ENCODE measurements around the gene CARMIL3.

CARMIL3 gene

DNA sequence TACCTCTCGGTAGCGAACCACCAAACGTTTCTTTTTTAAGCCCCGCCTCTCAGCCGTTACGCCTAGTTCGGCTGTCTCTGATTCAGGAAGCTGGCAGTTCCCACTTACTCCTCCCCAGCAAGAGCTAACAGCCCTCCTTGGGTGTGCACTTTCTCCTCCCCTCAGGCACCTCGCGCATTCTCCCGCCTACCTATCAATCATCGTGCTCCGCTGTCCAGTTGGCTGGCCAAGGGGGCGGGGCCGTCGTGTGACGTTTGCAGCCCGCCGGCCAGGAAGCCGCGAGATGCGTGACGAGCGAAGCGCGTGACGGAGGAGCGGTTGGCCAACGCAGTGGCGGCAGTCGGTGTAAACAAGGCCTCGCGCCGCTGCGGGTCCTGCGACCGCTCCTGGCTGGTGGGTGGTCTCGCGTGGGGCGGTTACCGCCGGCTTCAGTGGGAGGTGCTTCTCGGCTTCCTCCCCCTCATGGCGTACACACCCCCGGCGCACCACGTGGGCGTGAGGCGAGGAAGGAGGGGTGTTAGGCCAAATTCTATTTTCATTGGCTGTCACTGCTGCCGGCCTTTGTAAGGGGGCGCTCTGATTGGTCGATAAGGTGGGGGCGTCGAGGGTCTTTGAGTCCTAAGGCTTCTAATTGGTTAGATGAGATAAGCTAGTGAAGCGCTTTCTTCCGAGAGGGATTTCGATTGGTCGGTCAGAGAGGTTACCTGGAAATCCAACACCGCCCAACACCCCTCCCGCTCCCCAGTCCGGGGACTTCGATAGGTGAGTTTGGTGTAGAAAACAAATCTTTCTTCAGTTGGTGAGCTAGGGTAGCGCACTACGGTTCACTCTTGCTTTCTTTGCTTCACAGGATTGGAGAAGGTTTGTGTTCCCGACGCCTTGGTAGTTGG lies 63.0 kb downstream of the CARMIL3 start, which contains the start of the genes DCAF11 and NRL:
Gene DCAF11 (plus strand): TSS at position 246 of the 890 bp plus-strand sequence. CDS start 818 bp downstream, outside the sequence.
Gene NRL (minus strand): TSS at position 418 of the 890 bp plus-strand sequence. CDS start 32,101 bp downstream, outside the sequence.
- Histone ChIP-seq H3K4me3 (ENCODE audit: low read length) (peak within 1 kb of the TSS; percentile 91), H3K79me2 (ENCODE audit: low read length) (peaks cover 12% of the 10 kb centered on the region; the same call in 1 of the 2 replicates), H3K36me3 (replicated peaks; ENCODE audit: low read depth, low read length) (peaks cover 22% of the 10 kb centered on the region), H3K27ac (ENCODE audit: low read length) (peak within 1 kb of the TSS; percentile 95), H3K9ac (ENCODE audit: low read length) (peak within 1 kb of the TSS; percentile 96), H3K27me3 (ENCODE audit: low read depth, low read length) (no peaks in the 10 kb centered on the region), H4K20me1 (ENCODE audit: insufficient read depth, low read length) (no peaks in the 10 kb centered on the region), H3K4me2 (ENCODE audit: low read length) (peak within 1 kb of the TSS; percentile 91), H3K4me1 (ENCODE audit: low read length) (peaks cover 8% of the 10 kb centered on the region), H3K9me3 (ENCODE audit: insufficient read depth, low read length) (no peaks in the 10 kb centered on the region), H2AFZ (ENCODE audit: low read depth, low read length) (peak within 1 kb of the TSS; percentile 76)
- no peak for TF ChIP-seq EZH2phosphoT487 (IDR thresholded peaks at IDR 0.05; ENCODE audit: low read depth)
- TF ChIP-seq, protein P1, sequence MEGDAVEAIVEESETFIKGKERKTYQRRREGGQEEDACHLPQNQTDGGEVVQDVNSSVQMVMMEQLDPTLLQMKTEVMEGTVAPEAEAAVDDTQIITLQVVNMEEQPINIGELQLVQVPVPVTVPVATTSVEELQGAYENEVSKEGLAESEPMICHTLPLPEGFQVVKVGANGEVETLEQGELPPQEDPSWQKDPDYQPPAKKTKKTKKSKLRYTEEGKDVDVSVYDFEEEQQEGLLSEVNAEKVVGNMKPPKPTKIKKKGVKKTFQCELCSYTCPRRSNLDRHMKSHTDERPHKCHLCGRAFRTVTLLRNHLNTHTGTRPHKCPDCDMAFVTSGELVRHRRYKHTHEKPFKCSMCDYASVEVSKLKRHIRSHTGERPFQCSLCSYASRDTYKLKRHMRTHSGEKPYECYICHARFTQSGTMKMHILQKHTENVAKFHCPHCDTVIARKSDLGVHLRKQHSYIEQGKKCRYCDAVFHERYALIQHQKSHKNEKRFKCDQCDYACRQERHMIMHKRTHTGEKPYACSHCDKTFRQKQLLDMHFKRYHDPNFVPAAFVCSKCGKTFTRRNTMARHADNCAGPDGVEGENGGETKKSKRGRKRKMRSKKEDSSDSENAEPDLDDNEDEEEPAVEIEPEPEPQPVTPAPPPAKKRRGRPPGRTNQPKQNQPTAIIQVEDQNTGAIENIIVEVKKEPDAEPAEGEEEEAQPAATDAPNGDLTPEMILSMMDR (IDR thresholded peaks at IDR 0.05; ENCODE audit: low read depth, low read length), result no peak

DNA sequence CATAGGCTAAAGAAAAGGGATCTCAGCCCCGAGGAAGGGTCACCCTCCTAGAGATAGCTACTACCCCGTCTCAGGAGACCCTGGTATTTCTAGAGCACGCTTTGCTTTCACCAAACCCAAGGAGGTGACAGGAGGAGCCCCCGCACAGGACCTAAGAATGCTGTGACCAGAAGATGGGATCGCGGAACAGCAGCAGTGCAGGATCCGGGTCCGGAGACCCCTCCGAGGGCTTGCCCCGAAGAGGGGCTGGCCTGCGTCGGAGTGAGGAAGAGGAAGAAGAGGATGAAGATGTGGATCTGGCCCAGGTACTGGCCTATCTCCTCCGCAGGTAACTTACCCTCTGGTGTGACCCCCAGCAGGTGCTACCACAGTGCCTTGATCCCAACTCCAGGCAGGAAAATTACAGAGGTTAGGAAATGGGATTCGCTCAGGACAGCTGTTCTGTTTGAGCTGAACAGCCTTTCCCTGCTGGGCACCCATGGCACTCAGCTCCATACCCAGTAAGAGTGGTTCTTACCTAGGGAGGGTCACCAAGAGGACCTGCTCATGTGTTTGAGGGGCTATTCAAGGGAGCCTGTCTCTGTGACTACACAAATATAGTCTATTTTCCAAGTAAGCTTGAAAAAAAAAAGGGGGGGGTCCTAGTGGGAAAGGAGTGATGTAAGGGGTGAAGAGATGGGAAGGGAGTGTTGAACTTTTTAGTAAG lies 63.8 kb downstream of the CARMIL3 start:
- Histone ChIP-seq H3K79me2 (ENCODE audit: low read length) (peaks cover 12% of the 10 kb centered on the region; the same call in 1 of the 2 replicates), H3K27ac (ENCODE audit: low read length) (peak overlapping the region; percentile 8; the same call in 1 of the 2 replicates), H3K36me3 (replicated peaks; ENCODE audit: low read depth, low read length) (peaks cover 24% of the 10 kb centered on the region), H3K9ac (ENCODE audit: low read length) (peak overlapping the region; percentile 75), H2AFZ (ENCODE audit: low read depth, low read length) (peak overlapping the region; percentile 40; the same call in 1 of the 2 replicates), H3K27me3 (ENCODE audit: low read depth, low read length) (no peaks in the 10 kb centered on the region), H3K4me3 (ENCODE audit: low read length) (peak overlapping the region; percentile 91), H3K4me2 (ENCODE audit: low read length) (peak overlapping the region; percentile 91), H3K4me1 (ENCODE audit: low read length) (peaks cover 8% of the 10 kb centered on the region), H3K9me3 (ENCODE audit: insufficient read depth, low read length) (no peaks in the 10 kb centered on the region), H4K20me1 (ENCODE audit: insufficient read depth, low read length) (no peaks in the 10 kb centered on the region)
- no peak for TF ChIP-seq EZH2phosphoT487 (IDR thresholded peaks at IDR 0.05; ENCODE audit: low read depth)
- TF ChIP-seq, protein P1 (IDR thresholded peaks at IDR 0.05; ENCODE audit: low read depth, low read length), result no peak

DNA sequence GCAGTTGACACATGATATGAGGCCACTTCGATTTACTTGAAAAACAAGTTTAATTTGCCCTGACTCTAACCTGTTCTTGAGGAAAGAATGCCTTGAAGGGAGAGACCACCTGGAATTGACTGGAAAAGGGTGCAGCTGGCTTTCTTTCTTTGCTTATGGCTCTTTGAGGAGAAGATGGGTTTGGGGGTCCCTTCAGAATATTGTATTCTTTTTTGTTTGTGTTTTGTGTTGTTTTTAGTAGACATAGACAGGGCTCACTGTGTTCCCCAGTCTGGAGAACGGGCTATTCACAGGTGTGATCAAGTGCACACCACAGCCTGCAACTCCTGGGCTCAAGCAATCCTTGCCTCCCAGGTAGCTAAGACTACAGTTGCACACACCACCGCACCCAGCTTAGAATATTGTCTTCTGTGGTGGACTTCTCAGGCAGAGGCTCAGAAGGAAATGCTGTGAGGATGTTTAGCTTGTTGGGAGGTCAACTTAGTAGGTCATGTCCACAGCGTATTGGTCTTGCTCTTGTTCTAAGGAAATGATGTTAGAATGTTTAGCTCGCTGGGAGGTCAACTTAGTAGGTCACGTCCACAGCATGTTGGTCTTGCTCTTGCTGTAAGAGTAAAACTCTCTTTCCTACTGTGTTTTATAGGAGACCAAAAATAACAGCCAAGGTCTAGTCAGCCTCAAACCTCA lies 64.5 kb downstream of the CARMIL3 start:
- peaks cover 12% of the 10 kb centered on the region; the same call in 1 of the 2 replicates for H3K79me2 ChIP-seq (ENCODE audit: low read length)
- H3K27ac ChIP-seq (ENCODE audit: low read length), result no peak overlapping the region
- H3K9me3 ChIP-seq (ENCODE audit: insufficient read depth, low read length), result no peaks in the 10 kb centered on the region
- no peak overlapping the region for H3K9ac ChIP-seq (ENCODE audit: low read length)
- no peaks in the 10 kb centered on the region for H4K20me1 ChIP-seq (ENCODE audit: insufficient read depth, low read length)
- TF ChIP-seq, protein P1 (IDR thresholded peaks at IDR 0.05; ENCODE audit: low read depth, low read length), result no peak
- no peak for TF ChIP-seq EZH2phosphoT487 (IDR thresholded peaks at IDR 0.05; ENCODE audit: low read depth)
- peak overlapping the region; percentile 91 for H3K4me2 ChIP-seq (ENCODE audit: low read length)
- H3K4me1 ChIP-seq (ENCODE audit: low read length), result peaks cover 8% of the 10 kb centered on the region
- peak overlapping the region; percentile 91 for H3K4me3 ChIP-seq (ENCODE audit: low read length)
- H2AFZ ChIP-seq (ENCODE audit: low read depth, low read length), result no peak overlapping the region
- H3K36me3 ChIP-seq (replicated peaks; ENCODE audit: low read depth, low read length), result peaks cover 31% of the 10 kb centered on the region
- no peaks in the 10 kb centered on the region for H3K27me3 ChIP-seq (ENCODE audit: low read depth, low read length)
